HFF-Myc (cell line): ENCODE data around the gene PKD1L1.

Source experiments
- DNase-seq: peaks from one replicate; pipeline ENCODE4 v3.0.0-alpha.2; 2011; ENCODE audit warnings: low read depth; ENCODE audit errors: extremely low read depth
- H3K4me3 ChIP-seq: replicated peaks from 2 replicates; pipeline ENCODE4 v1.5.1; 2011; ENCODE audit warnings: low read depth, mild to moderate bottlenecking, control low read depth, low read length
- CTCF ChIP-seq: IDR thresholded peaks from 2 replicates; pipeline ENCODE4 v1.5.1; 2012; ENCODE audit warnings: mild to moderate bottlenecking, low read depth, low read length, control low read depth; ENCODE audit errors: missing control alignments

The PKD1L1 gene

GRCh38 chr7:47812429-47813136 is 135.7 kb downstream of the PKD1L1 start:
- no peak overlapping the region for H3K4me3 ChIP-seq
- DNase-seq: no peak
- no peak for TF ChIP-seq CTCF

GRCh38 chr7:47811632-47812380 is 136.5 kb downstream of the PKD1L1 start:
- TF ChIP-seq CTCF: no peak
- DNase-seq: no peak

GRCh38 chr7:47809387-47809786 is 138.9 kb downstream of the PKD1L1 start:
- no peak for TF ChIP-seq CTCF
- DNase-seq: no peak
- H3K4me3 ChIP-seq: no peak overlapping the region

More at GRCh38 chr7:47811632-47812380, 136.5 kb downstream of the PKD1L1 start:
- H3K4me3 ChIP-seq: no peak overlapping the region

GRCh38 chr7:47808321-47808720 is 139.9 kb downstream of the PKD1L1 start:
- DNase-seq: no peak
- TF ChIP-seq CTCF: no peak
- no peak overlapping the region for H3K4me3 ChIP-seq

- no peak overlapping the region for H3K4me3 ChIP-seq
- DNase-seq: no peak
- no peak for TF ChIP-seq CTCF
Observed at GRCh38 chr7:47807756-47808155, 140.5 kb downstream of the PKD1L1 start.

GRCh38 chr7:47807126-47807525 is 141.1 kb downstream of the PKD1L1 start:
- no peak for TF ChIP-seq CTCF
- no peak overlapping the region for H3K4me3 ChIP-seq
- DNase-seq: no peak
